MCF 10A (cell line): ENCODE data around the gene PLA2G5. TPM values are rescaled to one million over a fixed set of nuclear protein-coding genes. Genes with fewer than 3 reads are reported as not detected.

Experiments
- BruUV-seq: library from RNA; stranded (reverse); fragments of 400-500 nt; replicated peaks from 2 replicates; lab custom pipeline; 2021; lab: Mats Ljungman, UMichigan
- CTCF ChIA-PET: fragments of 300-600 bp; sonication (Branson Sonifier 250); formaldehyde crosslinking; extraction: SDS; loops from one replicate; lab custom pipeline; 2021; ENCODE audit warnings: antibody characterized with exemption, inconsistent platforms; lab: Yijun Ruan, JAX
- POLR2A ChIA-PET: fragments of 300-600, 350-650 bp; sonication (Branson Sonifier 250); formaldehyde crosslinking; extraction: SDS; loops from one replicate; lab custom pipeline; 2020; ENCODE audit warnings: antibody characterized with exemption, inconsistent platforms; lab: Yijun Ruan, JAX
- DNase-seq: peaks from one replicate; pipeline ENCODE4 v3.0.0-alpha.2; 2018; ENCODE audit not compliant: unreplicated experiment
- H3K27ac Mint-ChIP-seq: one replicate; pipeline ENCODE4 v1.8.0; 2022; ENCODE audit warnings: mild to moderate bottlenecking, low read depth, mixed read lengths; ENCODE audit not compliant: unreplicated experiment
- H3K27me3 Mint-ChIP-seq: one replicate; pipeline ENCODE4 v1.8.0; 2022; ENCODE audit warnings: mixed read lengths; ENCODE audit not compliant: insufficient read depth, unreplicated experiment
- H3K36me3 Mint-ChIP-seq: one replicate; pipeline ENCODE4 v1.8.0; 2022; ENCODE audit warnings: mild to moderate bottlenecking, moderate library complexity, mixed read lengths; ENCODE audit not compliant: insufficient read depth, unreplicated experiment
- H3K4me1 Mint-ChIP-seq: one replicate; pipeline ENCODE4 v1.8.0; 2022; ENCODE audit warnings: mixed read lengths; ENCODE audit not compliant: insufficient read depth, unreplicated experiment
- H3K4me3 Mint-ChIP-seq: one replicate; pipeline ENCODE4 v1.8.0; 2022; ENCODE audit warnings: mild to moderate bottlenecking, moderate library complexity, mixed read lengths; ENCODE audit not compliant: unreplicated experiment
- H3K9me3 Mint-ChIP-seq: one replicate; pipeline ENCODE4 v1.8.0; 2022; ENCODE audit warnings: mixed read lengths; ENCODE audit not compliant: unreplicated experiment
- CTCF ChIP-seq: fragments of 200-600 bp; IDR thresholded peaks from one replicate; pipeline ENCODE4 v1.8.0; 2022; ENCODE audit warnings: antibody characterized with exemption, mild to moderate bottlenecking; ENCODE audit not compliant: unreplicated experiment
- intact Hi-C: fragments of 100-400 bp; cut with micrococcal nuclease; formaldehyde crosslinking; loops from 2 replicates; pipeline ENCODE4 v1.14.1; 2022
- total RNA-seq: library from RNA; stranded (reverse); gene quantifications from 2 replicates; pipeline ENCODE4 v1.2.3, GENCODE V29; 2022

Gene PLA2G5
- total RNA-seq, 1 experiment from 2014 or later = not detected

GRCh38 chr1:20105856-20106255 is 35.9 kb downstream of the PLA2G5 start:
- no peak for TF ChIP-seq CTCF
- ChIA-PET CTCF (no interaction called here), POLR2A (no interaction called here)
- no peak overlapping the region for H3K4me3 Mint-ChIP-seq
- DNase-seq = no peak
- no peaks in the 10 kb centered on the region for H3K27me3 Mint-ChIP-seq
- BruUV-seq = no TSS peak
- H3K9me3 Mint-ChIP-seq = no peaks in the 10 kb centered on the region
- H3K4me1 Mint-ChIP-seq = peaks cover 17% of the 10 kb centered on the region
- intact Hi-C loops = loop anchor here (10.0 kb wide), 1 partner anchor 131 kb away; the partner anchor contains the start of gene PLA2G2A
- no peaks in the 10 kb centered on the region for H3K36me3 Mint-ChIP-seq
- no peak overlapping the region for H3K27ac Mint-ChIP-seq

GRCh38 chr1:20107351-20107750 is 37.4 kb downstream of the PLA2G5 start:
- Mint-ChIP-seq H3K4me3 (no peak overlapping the region), H3K4me1 (peaks cover 16% of the 10 kb centered on the region), H3K9me3 (no peaks in the 10 kb centered on the region), H3K36me3 (no peaks in the 10 kb centered on the region), H3K27ac (no peak overlapping the region), H3K27me3 (no peaks in the 10 kb centered on the region)
- BruUV-seq = no TSS peak
- no peak for DNase-seq
- intact Hi-C loops = loop anchor here (10.0 kb wide), 1 partner anchor 133 kb away; the partner anchor contains the start of gene PLA2G2A
- TF ChIP-seq CTCF = no peak
- ChIA-PET CTCF (no interaction called here), POLR2A (no interaction called here)

GRCh38 chr1:20107796-20108195 is 37.8 kb downstream of the PLA2G5 start:
- DNase-seq = no peak
- Mint-ChIP-seq H3K4me3 (no peak overlapping the region), H3K27ac (no peak overlapping the region), H3K4me1 (peaks cover 14% of the 10 kb centered on the region), H3K9me3 (no peaks in the 10 kb centered on the region), H3K36me3 (no peaks in the 10 kb centered on the region), H3K27me3 (no peaks in the 10 kb centered on the region)
- no peak for TF ChIP-seq CTCF
- no TSS peak for BruUV-seq
- ChIA-PET CTCF (no interaction called here), POLR2A (no interaction called here)
- intact Hi-C loops = loop anchor here (10.0 kb wide), 1 partner anchor 133 kb away; the partner anchor contains the start of gene PLA2G2A

GRCh38 chr1:20108366-20109123 is 38.6 kb downstream of the PLA2G5 start:
- ChIA-PET CTCF (interaction anchor here (0.5 kb wide), 1 partner anchor 993 kb away, joined by 4 read pairs; no protein-coding TSS in a partner anchor), POLR2A (no interaction called here)
- intact Hi-C loops = loop anchor here (10.0 kb wide), 1 partner anchor 134 kb away; the partner anchor contains the start of gene PLA2G2A
- H3K4me1 Mint-ChIP-seq = peaks cover 9% of the 10 kb centered on the region
- DNase-seq = no peak
- no peaks in the 10 kb centered on the region for H3K9me3 Mint-ChIP-seq
- no peaks in the 10 kb centered on the region for H3K27me3 Mint-ChIP-seq
- TF ChIP-seq CTCF = no peak
- H3K36me3 Mint-ChIP-seq = no peaks in the 10 kb centered on the region
- no peak overlapping the region for H3K27ac Mint-ChIP-seq
- no TSS peak for BruUV-seq
- H3K4me3 Mint-ChIP-seq = no peak overlapping the region
